Gastroesophageal sphincter (tissue), 4 donors: Measurements from ENCODE around the gene REEP1. TPM values are rescaled to one million over a fixed set of nuclear protein-coding genes. Genes with fewer than 3 reads are reported as not detected.

Experiments used
- ATAC-seq: fragments of 150-250 bp; one replicate; pipeline ENCODE4 v1.9.1; 2016; ENCODE audit warnings: mild to moderate bottlenecking, moderate library complexity
- H3K27ac ChIP-seq, 4 donors: fragments of 200-600 bp; sonication (generic) in 3 of 4; 1 replicate in 3 of 4; 2 replicates in 1 of 4; pipeline ENCODE4 v1.5.1; 2016 to 2019
- H3K27me3 ChIP-seq: fragments of 200-600 bp; sonication (generic); one replicate; pipeline ENCODE4 v1.5.1; 2019
- H3K36me3 ChIP-seq, 2 donors: fragments of 200-600 bp; sonication (generic); one replicate each; pipeline ENCODE4 v1.5.1; 2019; ENCODE audit warnings: control low read depth in 1 of 2
- H3K4me1 ChIP-seq, 3 donors: fragments of 200-600 bp; sonication (generic); 1 replicate in 2 of 3; 2 replicates in 1 of 3; pipeline ENCODE4 v1.5.1; 2016 to 2019; ENCODE audit warnings: control low read depth in 2 of 3
- H3K4me3 ChIP-seq, 2 donors: fragments of 200-600 bp; sonication (generic); one replicate each; pipeline ENCODE4 v1.5.1; 2019; ENCODE audit warnings: mild to moderate bottlenecking in 1 of 2, moderate library complexity in 1 of 2
- H3K9me3 ChIP-seq, 3 donors: fragments of 200-600 bp; sonication (generic); one replicate each; pipeline ENCODE4 v1.5.1; 2017 to 2019; ENCODE audit warnings: control low read depth in 2 of 3
- CTCF ChIP-seq, 4 experiments: fragments of 200-600 bp in 2 of 4; fragments of 450-650 bp in 2 of 4; sonication (generic) in 1 of 4; IDR thresholded peaks; one replicate each; pipeline ENCODE4 v1.5.1; 2017 to 2019; ENCODE audit warnings: antibody characterized with exemption in 4 of 4, mild to moderate bottlenecking in 2 of 4, moderate library complexity in 2 of 4
- EP300 ChIP-seq: sonication (generic); formaldehyde crosslinking; IDR thresholded peaks from one replicate; pipeline ENCODE4 v1.6.1; 2017; ENCODE audit warnings: antibody characterized with exemption, mild to moderate bottlenecking
- POLR2A ChIP-seq, 2 donors: fragments of 450-650 bp; IDR thresholded peaks; one replicate each; pipeline ENCODE4 v1.6.1; 2017; ENCODE audit warnings: antibody characterized with exemption in 2 of 2, mild to moderate bottlenecking in 2 of 2, moderate library complexity in 1 of 2
- POLR2AphosphoS5 ChIP-seq: sonication (generic); formaldehyde crosslinking; IDR thresholded peaks from one replicate; pipeline ENCODE4 v1.6.1; 2017; ENCODE audit warnings: antibody characterized with exemption
- WGBS, 2 donors: methylation state at CpG; one replicate each; pipeline ENCODE4 v1.1.5; 2018; ENCODE audit warnings: low coverage in 1 of 2; 5-methylcytosine and 5-hydroxymethylcytosine counted together
- total RNA-seq, 4 donors: library from RNA; depleted of rRNA; stranded (reverse); fragments of >200 nt; gene quantifications; one replicate each; pipeline ENCODE4 v1.1.0, GENCODE V29; 2016

REEP1 gene
- total RNA-seq, 4 donors from 2014 or later, result 22.9 to 107 (median 70.7) TPM

- TF ChIP-seq CTCF (IDR thresholded peaks at IDR 0.05) (peak in 3 of 4 experiments; percentile 5 to 17 (median 6)), EP300 (no peak), POLR2A (IDR thresholded peaks at IDR 0.05) (peak; percentile 96 to 97), POLR2AphosphoS5 (peak; percentile 97)
- Histone ChIP-seq H3K9me3 (no peaks in the 10 kb centered on the region), H3K4me1 (peaks cover 7 to 70% (median 25%) of the 10 kb centered on the region in 3 donors), H3K27me3 (no peaks in the 10 kb centered on the region), H3K4me3 (peak within 1 kb of the TSS; percentile 50 to 95), H3K36me3 (no peaks in the 10 kb centered on the region), H3K27ac (peak within 1 kb of the TSS; percentile 87 to 100 (median 100))
- ATAC-seq, result peak; percentile 97
- WGBS, 2 donors, result 0% methylated on average over 2 of the region's 74 CpGs
These were observed 142.2 kb downstream of the REEP1 start, which contains the start of gene IMMT for GRCh38 chr2:86195055-86195807. Gene IMMT, minus strand, starts transcription at chr2:86195462. Its CDS starts 80 bp downstream, at chr2:86195382.

- TF ChIP-seq POLR2AphosphoS5, result no peak
- TF ChIP-seq CTCF (IDR thresholded peaks at IDR 0.05), result no peak
- no peak for TF ChIP-seq EP300
- no peak for TF ChIP-seq POLR2A (IDR thresholded peaks at IDR 0.05)
- WGBS, 2 donors, result 0% methylated on average over 1 to 2 of the region's 17 CpGs
- Histone ChIP-seq H3K4me1 (peaks cover 7 to 71% (median 25%) of the 10 kb centered on the region in 3 donors), H3K27ac (peak overlapping the region; percentile 87 to 100 (median 100)), H3K9me3 (no peaks in the 10 kb centered on the region), H3K36me3 (peaks cover 0 to 3% of the 10 kb centered on the region in 2 donors), H3K27me3 (no peaks in the 10 kb centered on the region), H3K4me3 (peak overlapping the region; percentile 50 to 95)
- no peak for ATAC-seq
These were observed 142.7 kb downstream of the REEP1 start for GRCh38 chr2:86194751-86195054.

- Histone ChIP-seq H3K4me3 (peak overlapping the region; percentile 50 to 95), H3K36me3 (peaks cover 0 to 3% of the 10 kb centered on the region in 2 donors), H3K4me1 (peaks cover 7 to 77% (median 25%) of the 10 kb centered on the region in 3 donors), H3K27ac (peak overlapping the region; percentile 87 to 100 (median 100)), H3K9me3 (no peaks in the 10 kb centered on the region), H3K27me3 (no peaks in the 10 kb centered on the region)
- WGBS, 2 donors, result 56 to 61% methylated on average over 5 to 7 of the region's 7 CpGs
- ATAC-seq, result no peak
- TF ChIP-seq POLR2AphosphoS5 (no peak), POLR2A (IDR thresholded peaks at IDR 0.05) (no peak), CTCF (IDR thresholded peaks at IDR 0.05) (no peak), EP300 (no peak)
These were observed 143.4 kb downstream of the REEP1 start for GRCh38 chr2:86193901-86194567.

GRCh38 chr2:86189782-86190416 is 147.5 kb downstream of the REEP1 start:
- 68 to 83% methylated on average over 7 of the region's 7 CpGs for WGBS, 2 donors

More at GRCh38 chr2:86189782-86190416, 147.5 kb downstream of the REEP1 start:
- no peak overlapping the region for H3K27ac ChIP-seq
- no peak for TF ChIP-seq EP300
- TF ChIP-seq CTCF (IDR thresholded peaks at IDR 0.05), result no peak
- no peak for TF ChIP-seq POLR2A (IDR thresholded peaks at IDR 0.05)
- TF ChIP-seq POLR2AphosphoS5, result no peak
- H3K4me1 ChIP-seq, result peaks cover 15 to 94% (median 21%) of the 10 kb centered on the region in 3 donors
- peaks cover 0 to 3% of the 10 kb centered on the region in 2 donors for H3K36me3 ChIP-seq
- no peaks in the 10 kb centered on the region for H3K9me3 ChIP-seq
- H3K27me3 ChIP-seq, result no peaks in the 10 kb centered on the region
- no peak overlapping the region for H3K4me3 ChIP-seq
- ATAC-seq, result no peak
